ENCODE measurements around the gene HAUS2.
"Not testable (repeated sequence)": the region's sequence is repeated elsewhere in the genome, so short reads cannot be mapped to it uniquely, and the experiment has no call there.

Gene HAUS2

GRCh38 chr15:42576040-42576594 lies 27.5 kb downstream of the HAUS2 start:
- DNase-seq (ENCODE audit: low spot score): no peak

- no peak for DNase-seq (ENCODE audit: low spot score)
Measured at GRCh38 chr15:42576776-42577175, 28.1 kb downstream of the HAUS2 start.

- no peak for DNase-seq (ENCODE audit: low spot score)
Measured at GRCh38 chr15:42577514-42578031, 28.9 kb downstream of the HAUS2 start.

GRCh38 chr15:42578984-42579537 lies 30.4 kb downstream of the HAUS2 start:
- DNase-seq (ENCODE audit: low spot score): no peak

- no peak for DNase-seq (ENCODE audit: low spot score)
Measured at GRCh38 chr15:42581272-42581730, 32.7 kb downstream of the HAUS2 start.

GRCh38 chr15:42582569-42583375 lies 34.1 kb downstream of the HAUS2 start:
- no peak for DNase-seq (ENCODE audit: low spot score)

GRCh38 chr15:42584031-42584765 lies 35.6 kb downstream of the HAUS2 start:
- no peak for DNase-seq (ENCODE audit: low spot score)

- no peak for DNase-seq (ENCODE audit: low spot score)
Measured at GRCh38 chr15:42590619-42591237, 42.1 kb downstream of the HAUS2 start.

GRCh38 chr15:42591238-42591934 lies 42.7 kb downstream of the HAUS2 start:
- no peak for DNase-seq (ENCODE audit: low spot score)

- DNase-seq (ENCODE audit: low spot score): no peak
Measured at GRCh38 chr15:42592716-42593115, 44.1 kb downstream of the HAUS2 start.

GRCh38 chr15:42593143-42593542 lies 44.5 kb downstream of the HAUS2 start:
- no peak for DNase-seq (ENCODE audit: low spot score)

- no peak for DNase-seq (ENCODE audit: low spot score)
Measured at GRCh38 chr15:42594095-42594494, 45.5 kb downstream of the HAUS2 start.

GRCh38 chr15:42595626-42596240 lies 47.1 kb downstream of the HAUS2 start:
- DNase-seq (ENCODE audit: low spot score): no peak

- DNase-seq (ENCODE audit: low spot score): not testable (repeated sequence)
Measured at GRCh38 chr15:42601316-42601715, 52.7 kb downstream of the HAUS2 start.

GRCh38 chr15:42602501-42602900 lies 53.9 kb downstream of the HAUS2 start:
- DNase-seq (ENCODE audit: low spot score): no peak

- DNase-seq (ENCODE audit: low spot score): no peak
Measured at GRCh38 chr15:42603978-42604377, 55.3 kb downstream of the HAUS2 start.

- DNase-seq (ENCODE audit: low spot score): no peak
Measured at GRCh38 chr15:42604894-42605744, 56.5 kb downstream of the HAUS2 start.

- no peak for DNase-seq (ENCODE audit: low spot score)
Measured at GRCh38 chr15:42605796-42606195, 57.2 kb downstream of the HAUS2 start.

GRCh38 chr15:42608110-42608531 lies 59.5 kb downstream of the HAUS2 start:
- DNase-seq (ENCODE audit: low spot score): no peak
